DMS153 treated with DMSO at 0.1 percent for 48 hours (cell line): ENCODE measurements around the gene WDR46.
"Not testable (repeated sequence)": the region's sequence is repeated elsewhere in the genome, so short reads cannot be mapped to it uniquely, and the experiment has no call there.

ENCODE experiments used
- DNase-seq: peaks from one replicate; lab custom pipeline; 2025; ENCODE audit not compliant: unreplicated experiment; lab: John Stamatoyannopoulos, UW

WDR46 gene

GRCh38 chr6:33271117-33271467 lies 17.9 kb downstream of the WDR46 start:
- DNase-seq, result no peak

- DNase-seq, result no peak
Observed at GRCh38 chr6:33264015-33264414, 25.0 kb downstream of the WDR46 start.

GRCh38 chr6:33262490-33262889 lies 26.5 kb downstream of the WDR46 start:
- DNase-seq, result not testable (repeated sequence)

GRCh38 chr6:33259032-33259431 lies 30.0 kb downstream of the WDR46 start:
- no peak for DNase-seq

GRCh38 chr6:33254591-33254990 lies 34.4 kb downstream of the WDR46 start:
- DNase-seq, result no peak

- no peak for DNase-seq
Observed at GRCh38 chr6:33252759-33253158, 36.3 kb downstream of the WDR46 start.

GRCh38 chr6:33251395-33252012 lies 37.5 kb downstream of the WDR46 start:
- DNase-seq, result no peak

- DNase-seq, result no peak
Observed at GRCh38 chr6:33250731-33251130, 38.3 kb downstream of the WDR46 start.

- peak; percentile 11 for DNase-seq
Observed at GRCh38 chr6:33249732-33250630, 39.1 kb downstream of the WDR46 start.

GRCh38 chr6:33248932-33249731 lies 39.9 kb downstream of the WDR46 start:
- DNase-seq, result peak; percentile 98

- no peak for DNase-seq
Observed at GRCh38 chr6:33248643-33248931, 40.5 kb downstream of the WDR46 start.

GRCh38 chr6:33247977-33248642 lies 40.9 kb downstream of the WDR46 start:
- peak; percentile 77 for DNase-seq

GRCh38 chr6:33243476-33243875 lies 45.6 kb downstream of the WDR46 start:
- no peak for DNase-seq

GRCh38 chr6:33241968-33242367 lies 47.1 kb downstream of the WDR46 start:
- DNase-seq, result no peak

- no peak for DNase-seq
Observed at GRCh38 chr6:33237741-33238140, 51.3 kb downstream of the WDR46 start.

- no peak for DNase-seq
Observed at GRCh38 chr6:33236852-33237251, 52.2 kb downstream of the WDR46 start.

- DNase-seq, result no peak
Observed at GRCh38 chr6:33236328-33236727, 52.7 kb downstream of the WDR46 start.

GRCh38 chr6:33235221-33235634 lies 53.8 kb downstream of the WDR46 start:
- DNase-seq, result no peak
